Fibroblast of skin of right quadriceps (primary cell): ENCODE measurements around the gene DNAAF9.

Source experiments
- DNase-seq: peaks from one replicate; pipeline ENCODE4 v3.0.0-alpha.2; 2013

Gene DNAAF9

GRCh38 chr20:3409417-3409816, 1.9 kb upstream of the DNAAF9 start:
- no peak for DNase-seq

DNA sequence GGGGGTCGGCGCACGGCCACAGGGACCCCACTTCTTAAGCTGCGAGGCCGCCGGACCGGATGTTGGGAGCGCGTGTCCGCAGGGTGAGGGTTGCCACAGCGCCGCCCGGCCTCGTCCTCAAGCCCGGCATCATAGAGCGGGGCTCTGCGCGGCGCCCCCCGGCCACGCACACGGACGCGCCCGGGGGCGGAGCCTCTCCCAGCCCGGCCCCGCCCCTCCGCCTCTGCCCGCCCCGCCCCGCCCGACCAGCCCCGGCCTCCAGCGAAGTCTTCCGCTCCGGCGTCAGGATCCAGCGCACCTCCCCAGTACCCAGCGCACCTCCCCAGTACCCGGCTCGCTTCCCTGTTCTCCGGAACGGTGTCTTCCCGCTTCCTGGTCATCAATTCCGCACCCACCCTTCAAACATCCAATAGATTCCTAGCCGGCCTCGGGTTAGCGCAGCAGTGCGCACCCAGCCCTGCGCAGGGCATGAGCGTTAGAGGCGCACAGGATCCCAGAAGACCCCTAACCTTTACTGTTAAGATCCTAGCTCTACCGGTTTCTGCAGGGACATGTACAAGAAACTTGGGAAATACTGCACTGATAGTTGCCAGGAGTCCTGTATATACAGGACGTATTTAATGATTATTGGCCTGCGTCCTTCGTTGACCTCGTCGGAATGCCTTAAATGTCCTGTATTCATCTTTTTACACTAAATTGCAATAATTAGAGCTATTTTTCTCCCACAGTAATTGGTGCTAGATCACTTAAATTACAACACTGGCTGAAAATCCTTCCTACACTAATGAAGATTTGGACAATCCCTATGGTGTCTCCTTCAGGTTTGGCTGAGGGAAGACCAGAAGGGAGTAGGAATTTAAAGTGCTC, 535 bp upstream of the DNAAF9 start:
- DNase-seq = peak; percentile 75

GRCh38 chr20:3406481-3407039, 909 bp downstream of the DNAAF9 start:
- DNase-seq = peak; percentile 11

DNA sequence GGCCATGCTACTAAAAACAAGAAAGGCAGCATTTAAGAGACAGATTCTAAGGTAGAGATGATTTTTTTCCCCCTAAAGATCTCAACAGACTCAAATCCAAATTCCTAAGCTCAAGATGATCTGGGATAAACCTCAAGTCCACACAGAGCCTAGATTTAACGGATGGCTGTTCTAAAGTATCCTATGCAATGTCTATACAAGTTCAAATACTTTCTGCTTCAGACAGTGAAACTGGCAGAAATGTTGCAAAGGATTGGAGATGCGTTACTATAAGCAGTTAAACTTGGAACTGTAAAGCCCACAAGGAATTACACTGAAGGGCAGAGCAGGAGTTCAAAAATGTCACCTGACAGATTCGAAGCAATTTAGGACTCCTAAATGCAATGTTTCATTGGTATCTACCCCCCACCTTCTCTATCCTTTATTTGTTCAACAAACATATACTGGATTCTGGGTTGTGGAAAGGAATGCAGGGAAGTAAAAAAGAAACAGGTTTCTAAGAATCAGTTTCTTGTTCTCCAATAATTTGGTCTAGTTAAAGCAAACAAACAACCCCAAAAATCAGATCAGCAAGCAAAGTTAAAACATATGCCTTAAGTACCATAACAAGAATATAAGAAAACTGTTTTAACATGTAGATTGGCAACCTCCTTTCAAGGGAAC, 1.6 kb downstream of the DNAAF9 start:
- DNase-seq = no peak

DNA sequence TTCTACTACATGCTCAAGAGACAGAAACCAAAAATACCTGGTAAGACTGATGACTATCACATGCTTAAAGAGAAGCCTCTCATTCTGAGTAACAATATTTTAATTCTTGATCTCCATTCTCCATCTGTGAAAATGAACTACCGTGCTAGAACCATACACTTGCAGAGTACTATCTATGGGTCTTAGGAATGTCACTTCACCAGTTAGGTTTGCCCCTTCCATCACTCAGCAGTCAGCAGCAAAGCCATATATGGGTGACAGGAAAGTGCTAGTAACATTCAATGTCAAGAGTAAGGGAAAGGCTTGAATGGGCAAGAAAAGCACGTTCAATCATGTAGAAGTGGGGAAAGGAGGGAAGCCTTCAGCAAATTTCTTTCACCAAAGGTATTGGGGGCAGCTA, 2.3 kb downstream of the DNAAF9 start:
- no peak for DNase-seq

- no peak for DNase-seq
These were observed 3.1 kb downstream of the DNAAF9 start for GRCh38 chr20:3404402-3404801.

- DNase-seq = no peak
These were observed 3.7 kb downstream of the DNAAF9 start for GRCh38 chr20:3403741-3404140.

DNA sequence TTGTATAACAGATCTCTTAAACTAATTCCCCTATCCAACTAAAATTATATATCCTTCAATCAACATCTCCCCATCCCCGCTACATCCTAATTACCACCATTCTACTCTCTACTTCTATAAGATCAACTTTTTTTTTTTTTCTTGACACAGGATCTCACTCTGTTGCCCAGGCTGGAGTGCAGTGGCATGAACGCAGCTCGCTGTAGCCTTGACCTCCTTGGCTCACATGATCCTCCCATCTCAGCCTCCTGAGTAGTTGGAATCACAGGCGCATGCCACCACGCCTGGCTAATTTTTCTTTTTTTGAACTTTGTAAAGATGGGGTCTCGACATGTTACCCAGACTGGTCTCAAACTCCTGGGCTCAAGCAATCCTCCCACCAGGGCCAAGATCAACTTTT, 5.0 kb downstream of the DNAAF9 start:
- no peak for DNase-seq

DNA sequence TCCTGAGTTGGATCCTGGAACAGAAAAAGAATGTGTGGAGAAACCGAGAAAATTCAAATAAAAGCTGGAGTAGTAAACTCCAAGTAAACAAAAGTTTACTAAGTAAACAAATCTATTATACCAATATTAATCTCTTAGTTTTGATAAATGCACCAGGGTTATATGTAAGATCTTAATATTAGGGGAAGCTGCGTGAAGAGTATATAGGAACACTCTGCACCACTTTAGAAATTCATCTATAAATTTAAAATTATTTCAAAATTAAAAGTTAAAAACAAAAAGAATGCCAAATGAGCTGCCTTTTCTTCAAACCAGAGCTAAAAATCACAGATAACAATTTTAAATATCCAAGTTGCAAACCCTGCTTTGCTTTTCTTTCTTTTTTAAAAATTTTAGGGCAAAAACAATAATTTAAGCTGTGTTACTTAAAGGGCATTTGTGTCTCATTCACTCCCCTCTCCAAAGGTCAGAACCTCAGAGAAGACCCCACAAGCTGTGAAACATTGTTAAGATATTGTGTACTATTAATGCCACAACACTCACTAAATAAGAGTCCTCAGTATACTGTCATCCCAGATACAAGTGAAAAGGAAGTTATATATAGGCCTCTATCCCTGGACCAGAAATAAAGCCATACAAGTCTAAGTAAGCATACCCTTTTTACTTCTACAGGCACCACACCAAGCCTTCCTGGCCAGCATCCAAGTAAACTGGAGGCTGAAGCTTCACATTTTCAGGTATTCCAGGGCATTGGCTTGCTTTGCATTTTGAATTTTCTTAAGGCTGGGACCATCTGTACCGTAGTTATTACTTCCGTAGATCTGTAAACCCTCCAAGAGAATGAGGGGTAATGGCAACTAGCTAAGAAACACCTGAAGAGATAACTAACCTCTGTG, 7.0 kb downstream of the DNAAF9 start:
- no peak for DNase-seq

DNA sequence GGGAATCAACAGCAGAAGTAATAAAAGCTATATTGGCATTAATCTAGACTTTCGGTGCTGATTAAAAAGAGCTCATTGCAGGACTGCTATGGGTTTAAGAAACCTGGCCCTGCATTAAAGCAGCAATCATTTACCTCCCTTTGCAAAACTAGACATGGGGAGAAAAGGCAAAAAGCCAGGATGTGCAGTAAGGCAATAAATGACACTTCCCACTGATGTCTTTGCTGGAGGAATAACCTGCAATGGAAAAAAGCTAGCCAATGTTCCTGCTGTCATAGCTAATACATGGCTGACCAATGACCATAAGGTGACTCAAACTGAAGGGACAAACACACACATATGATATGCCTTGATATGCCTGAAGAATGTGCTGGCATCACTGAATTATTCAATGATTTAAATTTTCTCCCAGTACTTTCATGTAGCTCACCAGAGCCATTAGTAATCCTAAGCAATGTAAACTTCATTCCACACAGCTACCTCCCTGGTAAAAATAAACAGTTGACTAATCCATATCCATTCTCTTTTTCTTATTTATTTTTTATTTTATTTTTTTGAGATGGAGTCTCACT, 8.7 kb downstream of the DNAAF9 start:
- peak; percentile 35 for DNase-seq

DNA sequence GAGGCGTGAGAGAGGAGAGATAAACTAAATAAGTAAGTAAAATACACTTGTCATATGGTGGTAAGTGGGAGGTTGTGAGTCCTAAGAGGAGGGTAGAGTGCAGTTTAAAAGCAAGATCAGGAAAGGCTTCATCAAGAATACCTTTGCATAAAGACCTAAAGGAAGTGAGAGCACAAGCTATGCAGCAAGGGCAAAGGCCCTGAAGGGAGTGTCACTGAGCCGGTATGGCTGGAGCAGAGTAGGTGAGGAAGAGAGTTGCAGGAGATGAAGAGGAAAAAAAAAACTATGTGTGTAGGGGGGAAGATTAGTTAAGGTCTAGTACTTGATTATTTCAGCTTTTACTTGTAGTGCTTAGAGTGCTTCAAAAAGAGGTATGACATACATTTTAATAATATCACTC, 11.0 kb downstream of the DNAAF9 start:
- no peak for DNase-seq

DNA sequence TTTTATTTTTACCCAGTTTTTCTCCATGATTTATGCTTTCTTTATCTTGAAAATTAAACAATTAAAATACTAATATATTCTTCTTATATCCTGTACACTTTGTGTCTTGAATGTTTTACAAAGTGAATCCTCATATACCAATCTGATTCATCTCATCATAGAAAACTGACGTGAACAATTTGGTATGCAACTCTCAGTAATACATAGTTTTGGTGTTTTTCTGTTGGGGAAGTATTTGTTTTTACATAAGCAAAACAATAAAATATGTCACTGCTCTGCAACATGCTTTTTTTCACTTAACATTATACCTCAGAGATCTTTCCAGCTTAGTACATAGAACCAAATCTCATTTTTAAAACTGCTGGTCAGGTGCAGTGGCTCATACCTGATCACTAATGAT, 14.7 kb downstream of the DNAAF9 start:
- no peak for DNase-seq

- no peak for DNase-seq
These were observed 16.6 kb downstream of the DNAAF9 start for GRCh38 chr20:3390759-3391425.

DNA sequence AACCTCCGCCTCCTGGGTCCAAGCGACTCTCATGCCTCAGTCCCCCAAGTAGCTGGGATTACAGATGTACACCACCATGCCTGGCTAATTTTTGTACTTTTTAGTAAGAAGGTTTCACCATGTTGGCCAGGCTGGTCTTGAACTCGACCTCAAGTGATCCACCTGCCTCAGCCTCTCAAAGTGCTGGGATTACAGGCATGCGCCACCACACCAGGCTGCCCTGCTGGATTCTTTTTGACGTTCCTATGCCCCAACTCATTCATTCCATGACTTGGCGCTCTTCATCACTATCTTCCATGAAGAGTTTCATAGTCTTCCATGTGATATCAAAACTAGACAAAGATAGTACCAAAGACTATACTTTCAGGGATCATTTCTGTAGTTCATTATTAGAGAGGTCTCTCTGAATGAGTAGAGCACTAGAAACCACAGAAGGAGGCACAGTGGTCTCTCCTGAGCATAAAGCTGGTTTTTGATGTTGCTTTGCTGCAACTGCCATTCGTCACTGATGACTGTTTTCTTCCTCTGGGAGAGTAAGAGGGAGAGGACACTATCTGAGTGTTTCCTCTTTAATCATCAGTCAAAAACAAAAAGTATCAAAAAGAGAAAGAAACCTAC, 23.5 kb downstream of the DNAAF9 start:
- no peak for DNase-seq

DNA sequence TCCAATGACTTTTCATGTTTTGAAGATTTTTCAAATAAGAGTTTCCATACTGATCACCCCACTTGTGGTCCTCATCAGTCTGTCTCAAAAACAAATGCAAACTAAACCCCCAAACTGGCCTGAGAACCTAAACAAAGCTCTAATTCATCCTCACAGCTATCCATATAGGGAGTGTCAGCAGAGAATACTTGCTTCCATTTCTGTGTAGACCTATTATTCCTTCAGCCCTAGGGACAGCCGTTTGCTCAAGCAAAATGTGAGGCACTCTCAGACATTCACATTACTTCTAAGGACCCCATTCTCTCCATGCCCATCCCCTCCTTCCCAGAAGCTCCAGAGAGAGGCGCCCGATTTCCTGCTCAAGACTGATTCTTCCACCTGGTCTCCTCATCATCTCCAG, 24.6 kb downstream of the DNAAF9 start:
- DNase-seq = no peak

DNA sequence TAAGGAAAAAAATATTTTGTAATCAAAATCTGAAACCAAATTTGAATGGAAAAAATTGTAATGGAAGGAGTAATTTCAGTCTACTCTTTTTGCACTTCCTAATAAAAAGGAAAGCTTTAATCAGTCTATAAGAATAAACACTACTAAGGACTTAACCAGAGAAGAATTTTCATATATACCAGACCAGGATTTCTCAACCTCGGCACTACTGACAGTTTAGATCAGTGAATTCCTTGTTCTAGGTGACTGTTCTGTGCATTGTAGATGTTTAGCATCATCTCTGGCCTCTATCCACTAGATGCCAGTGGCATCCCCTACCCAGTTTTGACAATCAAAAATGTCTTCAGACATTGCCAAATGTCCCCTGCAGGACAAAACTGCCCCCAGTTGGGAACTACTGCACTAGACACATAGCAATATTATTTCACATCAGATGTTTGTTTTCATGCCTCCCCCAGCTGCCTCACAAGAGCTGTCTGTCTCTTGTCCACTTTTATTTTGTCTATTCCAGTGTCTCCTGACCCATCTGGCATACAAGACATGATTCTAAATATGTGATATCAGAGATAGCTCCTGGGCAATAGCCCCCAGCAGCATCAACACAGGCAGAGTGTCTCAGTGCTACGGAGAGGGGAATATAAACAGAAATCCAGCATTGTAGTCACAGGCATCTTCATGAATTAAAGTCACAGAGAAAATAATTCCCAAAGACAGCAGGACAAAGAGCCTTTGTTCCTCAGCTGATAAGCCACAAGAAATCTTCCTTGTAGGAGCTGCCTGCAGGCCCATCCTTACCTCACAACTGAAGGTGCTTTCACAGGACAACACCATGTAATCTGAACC, 27.0 kb downstream of the DNAAF9 start:
- DNase-seq = no peak

DNA sequence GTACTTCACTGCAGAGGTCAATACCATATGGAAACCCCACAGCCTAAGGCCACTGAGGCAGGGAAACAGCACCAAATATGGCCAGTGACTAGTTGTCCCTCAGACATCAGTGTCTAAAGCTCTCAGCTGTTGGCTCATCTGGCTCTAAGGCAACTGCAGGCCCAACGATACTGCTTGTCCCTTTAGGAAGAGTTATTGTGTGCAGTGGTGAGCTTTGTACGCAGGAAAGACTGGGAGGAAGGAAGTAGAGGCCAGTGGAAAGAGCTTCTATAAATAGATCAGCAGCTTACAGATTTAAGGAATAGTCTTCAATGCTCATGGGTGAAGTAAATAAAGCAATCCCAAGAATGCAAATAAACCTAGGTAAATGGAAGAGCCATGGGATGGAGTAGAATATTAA, 29.3 kb downstream of the DNAAF9 start:
- no peak for DNase-seq

GRCh38 chr20:3377644-3378043, 29.8 kb downstream of the DNAAF9 start:
- DNase-seq = no peak

DNA sequence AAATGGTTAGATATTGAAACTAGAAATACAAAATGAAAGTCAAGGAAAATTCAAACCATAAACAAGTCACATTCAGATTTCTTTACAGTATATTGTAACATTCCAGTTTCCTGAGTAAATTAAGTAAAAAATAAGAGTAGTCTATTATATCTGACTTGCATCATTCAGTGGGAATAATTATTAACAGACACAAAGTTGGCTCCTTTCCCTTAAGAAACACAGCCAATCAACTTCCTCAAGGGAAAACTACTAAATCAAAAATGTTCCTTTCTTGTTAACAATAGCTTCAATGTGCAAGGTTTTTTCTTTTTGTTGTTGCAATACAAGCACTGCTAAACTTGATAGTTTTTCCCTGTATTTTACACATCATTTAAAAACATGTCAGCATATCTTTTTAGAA, 33.2 kb downstream of the DNAAF9 start:
- DNase-seq = peak; percentile 57

DNA sequence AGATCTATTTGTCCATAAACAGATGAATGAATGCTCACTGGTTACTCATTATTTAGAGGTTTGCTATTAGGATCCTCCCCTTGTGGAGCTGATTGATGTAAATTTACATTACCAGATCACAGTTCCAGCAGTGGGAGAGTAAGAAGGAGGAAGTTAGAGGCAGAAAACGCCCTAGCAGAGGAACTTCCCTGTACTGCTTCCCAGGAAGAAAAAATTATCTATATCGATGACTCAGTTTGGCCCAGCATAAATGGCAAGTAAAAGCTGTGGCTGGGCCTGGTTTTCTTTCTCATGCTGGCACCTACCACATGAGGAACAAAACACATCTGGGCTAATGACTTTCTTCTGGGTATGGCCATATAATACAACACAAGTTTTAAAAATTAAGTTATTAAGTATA, 35.7 kb downstream of the DNAAF9 start:
- DNase-seq = no peak

DNA sequence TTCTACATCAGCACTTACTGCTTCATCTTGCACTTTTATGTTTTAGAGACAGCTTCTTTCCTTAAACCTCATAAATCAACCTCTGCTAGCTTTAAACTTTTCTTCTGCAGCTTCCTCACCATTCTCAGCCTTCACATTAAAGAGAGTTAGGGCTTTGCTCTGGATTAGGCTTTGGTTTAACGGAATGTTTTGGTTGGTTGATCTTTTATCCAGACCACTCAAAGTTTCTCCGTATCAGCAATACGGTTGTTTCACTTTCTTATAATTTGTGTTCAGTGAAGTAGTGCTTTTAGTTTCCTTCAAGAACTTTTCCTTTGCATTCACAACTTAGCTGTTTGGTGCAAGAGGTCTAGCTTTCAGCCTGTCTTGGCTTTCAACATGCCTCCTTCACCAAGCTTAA, 40.4 kb downstream of the DNAAF9 start:
- no peak for DNase-seq
